ENCODE measurements around the gene RNASET2. TPM values are rescaled to one million over a fixed set of nuclear protein-coding genes. Genes with fewer than 3 reads are reported as not detected.

Gene RNASET2
- total and polyA plus RNA-seq, 2 of the 13 experiments (the other 11 are each of a cell fraction or from before 2014, with no cell fraction given), result 44.6 to 597 TPM

GRCh38 chr6:166957087-166957804 lies 896 bp upstream of the RNASET2 start (continued):
- TF ChIP-seq ZNF275 (CRISPR knock-in tag; IDR thresholded peaks at IDR 0.05; ENCODE audit: borderline replicate concordance) (no peak), NONO (IDR thresholded peaks at IDR 0.05) (no peak), NONO (CRISPR knock-in tag; conservative IDR thresholded peaks at IDR 0.05) (peak; percentile 88), ZBTB39 (CRISPR knock-in tag; IDR thresholded peaks at IDR 0.05) (no peak), GTF3A (CRISPR knock-in tag; conservative IDR thresholded peaks at IDR 0.05) (no peak), TOE1 (CRISPR knock-in tag; IDR thresholded peaks at IDR 0.05) (0 out of 2 replicates have a peak, but pooled peaks have one; percentile 69), SRSF9 (IDR thresholded peaks at IDR 0.05; ENCODE audit: borderline replicate concordance, insufficient read depth, low read depth, low read length, poor library complexity, severe bottlenecking) (no peak), ATF7-NPFF (CRISPR knock-in tag; IDR thresholded peaks at IDR 0.05; ENCODE audit: low read depth) (peak; percentile 57; the same call in 1 of the 2 replicates), MBNL3 (CRISPR knock-in tag; conservative IDR thresholded peaks at IDR 0.05) (no peak), AHR (CRISPR knock-in tag; IDR thresholded peaks at IDR 0.05) (peak; percentile 29; the same call in 1 of the 2 replicates), NFYB (CRISPR knock-in tag; IDR thresholded peaks at IDR 0.05) (no peak), TRIM24 (CRISPR knock-in tag; IDR thresholded peaks at IDR 0.05) (no peak), SRY (CRISPR knock-in tag; IDR thresholded peaks at IDR 0.05) (peak; percentile 72; the same call in 1 of the 2 replicates), SALL1 (CRISPR knock-in tag; IDR thresholded peaks at IDR 0.05) (peak; percentile 84), SAP130 (CRISPR knock-in tag; IDR thresholded peaks at IDR 0.05; ENCODE audit: low read depth) (peak; percentile 92), SP4 (CRISPR knock-in tag; IDR thresholded peaks at IDR 0.05) (no peak; the same call in 1 of the 2 replicates), SRSF1 (optimal IDR thresholded peaks at IDR 0.05; ENCODE audit: low read depth, low read length) (peak; percentile 92), ZNF12 (CRISPR knock-in tag; IDR thresholded peaks at IDR 0.05) (no peak), ZNF20 (CRISPR knock-in tag; IDR thresholded peaks at IDR 0.05) (peak; percentile 49; the same call in 1 of the 2 replicates), ZNF672 (CRISPR knock-in tag; IDR thresholded peaks at IDR 0.05) (0 out of 2 replicates have a peak, but pooled peaks have one; percentile 81), ZNF615 (CRISPR knock-in tag; IDR thresholded peaks at IDR 0.05; ENCODE audit: borderline replicate concordance) (peak; percentile 94; the same call in 1 of the 2 replicates), POLR2G (IDR thresholded peaks at IDR 0.05; ENCODE audit: low read depth, low read length) (peak; percentile 63), CERS6 (CRISPR knock-in tag; IDR thresholded peaks at IDR 0.05) (no peak), ZNF18 (CRISPR knock-in tag; IDR thresholded peaks at IDR 0.05; ENCODE audit: insufficient replicate concordance) (no peak), ZNF382 (CRISPR knock-in tag; IDR thresholded peaks at IDR 0.05; ENCODE audit: borderline replicate concordance) (no peak)

Measured in HepG2 (cell line).